ENCODE measurements around the gene ADCK2.
"Not testable (repeated sequence)": the region's sequence is repeated elsewhere in the genome, so short reads cannot be mapped to it uniquely, and the experiment has no call there.

ADCK2 gene

DNA sequence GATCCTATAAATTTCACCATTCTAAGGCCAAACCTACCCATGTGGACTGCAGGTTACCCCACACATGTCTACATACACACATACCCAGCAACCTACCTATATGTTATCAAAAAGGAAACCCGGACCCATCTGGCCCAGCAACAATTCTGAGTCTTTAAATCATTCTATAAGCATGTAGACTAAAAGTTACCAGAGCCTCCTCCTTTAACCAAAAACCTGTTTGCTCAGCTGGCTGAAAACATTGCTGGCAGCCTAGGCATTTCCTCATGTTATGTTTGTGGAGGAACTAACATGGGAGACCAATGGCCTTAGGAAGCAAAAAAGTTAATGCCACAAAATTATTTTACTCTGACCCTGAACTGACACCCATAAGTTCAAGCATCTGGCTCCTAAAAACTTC, 5.3 kb upstream of the ADCK2 start:
- H3K9me2 ChIP-seq (replicated peaks; ENCODE audit: low read depth, low read length): no peaks in the 10 kb centered on the region
- H3K9me3 ChIP-seq (ENCODE audit: insufficient read depth, low read depth, low read length): no peaks in the 10 kb centered on the region
- H3K36me3 ChIP-seq (ENCODE audit: insufficient read depth, low read length): no peaks in the 10 kb centered on the region
- H3K4me1 ChIP-seq (ENCODE audit: insufficient read depth, low read length, poor library complexity, severe bottlenecking): peaks cover 6% of the 10 kb centered on the region
- H3K4me3 ChIP-seq (ENCODE audit: low read length, poor library complexity, severe bottlenecking): no peak overlapping the region
- TF ChIP-seq EZH2phosphoT487 (IDR thresholded peaks at IDR 0.05; ENCODE audit: borderline replicate concordance): no peak
- TF ChIP-seq, protein P1, sequence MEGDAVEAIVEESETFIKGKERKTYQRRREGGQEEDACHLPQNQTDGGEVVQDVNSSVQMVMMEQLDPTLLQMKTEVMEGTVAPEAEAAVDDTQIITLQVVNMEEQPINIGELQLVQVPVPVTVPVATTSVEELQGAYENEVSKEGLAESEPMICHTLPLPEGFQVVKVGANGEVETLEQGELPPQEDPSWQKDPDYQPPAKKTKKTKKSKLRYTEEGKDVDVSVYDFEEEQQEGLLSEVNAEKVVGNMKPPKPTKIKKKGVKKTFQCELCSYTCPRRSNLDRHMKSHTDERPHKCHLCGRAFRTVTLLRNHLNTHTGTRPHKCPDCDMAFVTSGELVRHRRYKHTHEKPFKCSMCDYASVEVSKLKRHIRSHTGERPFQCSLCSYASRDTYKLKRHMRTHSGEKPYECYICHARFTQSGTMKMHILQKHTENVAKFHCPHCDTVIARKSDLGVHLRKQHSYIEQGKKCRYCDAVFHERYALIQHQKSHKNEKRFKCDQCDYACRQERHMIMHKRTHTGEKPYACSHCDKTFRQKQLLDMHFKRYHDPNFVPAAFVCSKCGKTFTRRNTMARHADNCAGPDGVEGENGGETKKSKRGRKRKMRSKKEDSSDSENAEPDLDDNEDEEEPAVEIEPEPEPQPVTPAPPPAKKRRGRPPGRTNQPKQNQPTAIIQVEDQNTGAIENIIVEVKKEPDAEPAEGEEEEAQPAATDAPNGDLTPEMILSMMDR (conservative IDR thresholded peaks at IDR 0.05; ENCODE audit: low read length): no peak
- H3K79me2 ChIP-seq (ENCODE audit: insufficient read depth, low read length): no peaks in the 10 kb centered on the region
- no peak overlapping the region for H3K4me2 ChIP-seq (ENCODE audit: low read depth, low read length, poor library complexity, severe bottlenecking)
- H4K20me1 ChIP-seq (ENCODE audit: insufficient read depth, low read length, poor library complexity, severe bottlenecking): no peaks in the 10 kb centered on the region
- H2AFZ ChIP-seq (ENCODE audit: low read length): no peak overlapping the region
- H3K9ac ChIP-seq (ENCODE audit: low read depth, low read length, poor library complexity, severe bottlenecking): no peak overlapping the region
- H3F3A ChIP-seq (ENCODE audit: low read depth): no peaks in the 10 kb centered on the region
- no peaks in the 10 kb centered on the region for H3K27me3 ChIP-seq (ENCODE audit: insufficient read depth, low read length, poor library complexity, severe bottlenecking)

DNA sequence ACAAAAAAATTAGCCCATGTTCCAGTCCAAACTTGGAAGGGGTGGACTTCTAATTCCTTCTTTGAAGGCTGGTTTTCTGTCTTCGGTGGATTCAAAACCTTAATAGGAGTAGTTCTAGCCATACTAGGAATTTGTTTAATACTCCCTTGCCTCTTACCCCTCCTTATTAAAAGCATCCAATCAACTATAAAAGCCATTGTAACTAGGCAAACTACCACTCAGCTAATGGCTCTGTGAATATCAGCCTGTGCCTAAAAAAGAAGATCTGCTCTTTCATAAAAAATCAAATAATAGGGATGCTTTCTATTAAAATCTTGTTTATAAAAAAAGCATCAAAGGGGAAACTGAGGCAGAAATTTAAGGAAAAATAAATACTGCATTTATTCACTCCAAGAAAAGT, 4.1 kb upstream of the ADCK2 start:
- H3K4me2 ChIP-seq (ENCODE audit: low read depth, low read length, poor library complexity, severe bottlenecking): no peak overlapping the region
- peaks cover 7% of the 10 kb centered on the region; the same call in 1 of the 2 replicates for H3K79me2 ChIP-seq (ENCODE audit: insufficient read depth, low read length)
- H3K9me2 ChIP-seq (replicated peaks; ENCODE audit: low read depth, low read length): no peaks in the 10 kb centered on the region
- no peak overlapping the region for H2AFZ ChIP-seq (ENCODE audit: low read length)
- H4K20me1 ChIP-seq (ENCODE audit: insufficient read depth, low read length, poor library complexity, severe bottlenecking): no peaks in the 10 kb centered on the region
- no peak overlapping the region for H3K4me3 ChIP-seq (ENCODE audit: low read length, poor library complexity, severe bottlenecking)
- TF ChIP-seq EZH2phosphoT487 (IDR thresholded peaks at IDR 0.05; ENCODE audit: borderline replicate concordance): no peak
- TF ChIP-seq, protein P1 (conservative IDR thresholded peaks at IDR 0.05; ENCODE audit: low read length): no peak
- H3K27me3 ChIP-seq (ENCODE audit: insufficient read depth, low read length, poor library complexity, severe bottlenecking): no peaks in the 10 kb centered on the region
- H3K4me1 ChIP-seq (ENCODE audit: insufficient read depth, low read length, poor library complexity, severe bottlenecking): peaks cover 8% of the 10 kb centered on the region
- no peaks in the 10 kb centered on the region for H3K36me3 ChIP-seq (ENCODE audit: insufficient read depth, low read length)
- no peak overlapping the region for H3K9ac ChIP-seq (ENCODE audit: low read depth, low read length, poor library complexity, severe bottlenecking)
- no peaks in the 10 kb centered on the region for H3F3A ChIP-seq (ENCODE audit: low read depth)
- H3K9me3 ChIP-seq (ENCODE audit: insufficient read depth, low read depth, low read length): no peaks in the 10 kb centered on the region

DNA sequence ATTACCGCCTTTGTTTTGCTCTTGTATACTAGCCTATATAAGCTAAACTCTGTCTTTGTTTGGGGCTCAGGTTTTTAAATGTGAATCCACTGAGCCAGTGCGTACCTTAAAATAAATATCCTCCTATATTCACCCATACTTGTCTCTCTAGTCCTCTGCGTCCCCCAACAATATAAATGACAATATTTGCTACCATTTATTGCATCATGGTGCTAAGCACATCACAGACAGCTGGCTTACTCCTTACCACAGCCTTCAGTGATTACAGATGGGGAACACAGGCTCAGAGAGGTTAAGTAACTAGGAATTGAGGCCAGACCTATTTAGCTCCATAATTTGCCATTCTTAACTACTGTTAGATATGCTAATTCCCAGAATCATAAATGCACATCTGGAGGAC, 3.4 kb upstream of the ADCK2 start:
- TF ChIP-seq EZH2phosphoT487 (IDR thresholded peaks at IDR 0.05; ENCODE audit: borderline replicate concordance): no peak
- TF ChIP-seq, protein P1 (conservative IDR thresholded peaks at IDR 0.05; ENCODE audit: low read length): no peak

DNA sequence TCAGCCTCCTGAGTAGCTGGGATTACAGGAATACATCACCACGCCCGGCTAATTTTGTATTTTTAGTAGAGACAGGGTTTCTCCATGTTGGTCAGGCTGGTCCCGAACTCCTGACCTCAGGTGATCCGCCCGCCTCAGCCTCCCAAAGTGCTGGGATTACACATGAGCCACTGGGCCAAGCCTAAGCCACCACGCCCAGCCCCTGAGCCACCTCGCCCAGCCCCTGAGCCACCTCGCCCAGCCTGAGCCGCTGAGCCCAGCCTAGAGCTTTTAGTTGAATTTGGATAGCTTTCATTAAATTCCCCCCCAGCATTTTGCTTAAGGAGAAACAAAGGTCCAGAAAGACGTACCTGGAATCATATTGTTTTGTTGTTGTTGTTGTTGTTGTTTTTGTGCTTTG, 2.9 kb upstream of the ADCK2 start:
- H2AFZ ChIP-seq (ENCODE audit: low read length); H3K36me3 ChIP-seq (ENCODE audit: insufficient read depth, low read length); H3K27me3 ChIP-seq (ENCODE audit: insufficient read depth, low read length, poor library complexity, severe bottlenecking); H3K9me3 ChIP-seq (ENCODE audit: insufficient read depth, low read depth, low read length); H3K9me2 ChIP-seq (replicated peaks; ENCODE audit: low read depth, low read length); H3K9ac ChIP-seq (ENCODE audit: low read depth, low read length, poor library complexity, severe bottlenecking); H4K20me1 ChIP-seq (ENCODE audit: insufficient read depth, low read length, poor library complexity, severe bottlenecking); H3F3A ChIP-seq (ENCODE audit: low read depth); H3K4me2 ChIP-seq (ENCODE audit: low read depth, low read length, poor library complexity, severe bottlenecking); H3K4me3 ChIP-seq (ENCODE audit: low read length, poor library complexity, severe bottlenecking): not testable (repeated sequence)
- Histone ChIP-seq H3K4me1 (ENCODE audit: insufficient read depth, low read length, poor library complexity, severe bottlenecking) (peaks cover 21% of the 10 kb centered on the region), H3K79me2 (ENCODE audit: insufficient read depth, low read length) (peaks cover 16% of the 10 kb centered on the region; the same call in 1 of the 2 replicates)

More for the DNA sequence above, 3.4 kb upstream of the ADCK2 start:
- Histone ChIP-seq H3K4me1 (ENCODE audit: insufficient read depth, low read length, poor library complexity, severe bottlenecking) (peaks cover 15% of the 10 kb centered on the region), H4K20me1 (ENCODE audit: insufficient read depth, low read length, poor library complexity, severe bottlenecking) (no peaks in the 10 kb centered on the region), H3K9me3 (ENCODE audit: insufficient read depth, low read depth, low read length) (no peaks in the 10 kb centered on the region), H3K27me3 (ENCODE audit: insufficient read depth, low read length, poor library complexity, severe bottlenecking) (no peaks in the 10 kb centered on the region), H3K4me2 (ENCODE audit: low read depth, low read length, poor library complexity, severe bottlenecking) (no peak overlapping the region), H3K4me3 (ENCODE audit: low read length, poor library complexity, severe bottlenecking) (no peak overlapping the region), H2AFZ (ENCODE audit: low read length) (no peak overlapping the region), H3F3A (ENCODE audit: low read depth) (no peaks in the 10 kb centered on the region), H3K9ac (ENCODE audit: low read depth, low read length, poor library complexity, severe bottlenecking) (no peak overlapping the region), H3K36me3 (ENCODE audit: insufficient read depth, low read length) (no peaks in the 10 kb centered on the region), H3K9me2 (replicated peaks; ENCODE audit: low read depth, low read length) (no peaks in the 10 kb centered on the region), H3K79me2 (ENCODE audit: insufficient read depth, low read length) (peaks cover 14% of the 10 kb centered on the region; the same call in 1 of the 2 replicates)

All from Loucy (cell line).